NCI-H2227 (cell line): ENCODE results near the gene OGFR.

Experiments used
- DNase-seq: peaks from one replicate; lab custom pipeline; 2025; ENCODE audit not compliant: unreplicated experiment; lab: John Stamatoyannopoulos, UW

OGFR gene

DNA sequence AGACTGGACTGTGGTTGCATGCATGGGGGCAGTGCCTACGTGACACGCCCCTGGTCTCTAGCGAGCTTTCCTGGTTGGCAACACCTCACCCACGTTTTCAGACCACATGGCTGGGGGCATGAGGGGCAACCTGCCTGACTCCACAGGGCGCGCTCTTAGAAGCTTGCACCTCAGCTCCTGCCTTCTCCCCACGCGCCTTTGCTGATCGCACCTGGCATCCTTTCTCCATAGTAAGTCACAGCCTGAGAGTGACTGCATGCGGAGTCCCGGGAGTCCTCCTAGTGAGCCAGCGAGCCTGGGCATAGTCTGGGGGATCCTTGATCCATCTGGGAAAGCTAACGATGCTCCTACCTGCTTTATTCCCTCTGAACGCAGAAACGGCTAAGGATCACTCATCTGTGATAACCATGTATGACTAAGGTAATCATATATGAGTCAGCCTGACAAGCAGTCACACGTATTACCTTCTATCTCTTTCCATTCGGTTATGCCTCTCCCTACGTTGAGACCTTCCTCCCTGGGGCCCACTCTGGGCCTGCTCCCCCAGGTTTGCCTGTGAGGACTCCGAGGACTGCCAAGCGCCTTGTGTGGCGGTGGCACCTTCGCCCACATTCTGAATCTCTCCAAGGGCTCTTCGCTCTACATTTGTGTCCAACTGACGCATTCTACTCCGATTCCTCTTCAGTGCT is 52.4 kb downstream of the OGFR start:
- no peak for DNase-seq

DNA sequence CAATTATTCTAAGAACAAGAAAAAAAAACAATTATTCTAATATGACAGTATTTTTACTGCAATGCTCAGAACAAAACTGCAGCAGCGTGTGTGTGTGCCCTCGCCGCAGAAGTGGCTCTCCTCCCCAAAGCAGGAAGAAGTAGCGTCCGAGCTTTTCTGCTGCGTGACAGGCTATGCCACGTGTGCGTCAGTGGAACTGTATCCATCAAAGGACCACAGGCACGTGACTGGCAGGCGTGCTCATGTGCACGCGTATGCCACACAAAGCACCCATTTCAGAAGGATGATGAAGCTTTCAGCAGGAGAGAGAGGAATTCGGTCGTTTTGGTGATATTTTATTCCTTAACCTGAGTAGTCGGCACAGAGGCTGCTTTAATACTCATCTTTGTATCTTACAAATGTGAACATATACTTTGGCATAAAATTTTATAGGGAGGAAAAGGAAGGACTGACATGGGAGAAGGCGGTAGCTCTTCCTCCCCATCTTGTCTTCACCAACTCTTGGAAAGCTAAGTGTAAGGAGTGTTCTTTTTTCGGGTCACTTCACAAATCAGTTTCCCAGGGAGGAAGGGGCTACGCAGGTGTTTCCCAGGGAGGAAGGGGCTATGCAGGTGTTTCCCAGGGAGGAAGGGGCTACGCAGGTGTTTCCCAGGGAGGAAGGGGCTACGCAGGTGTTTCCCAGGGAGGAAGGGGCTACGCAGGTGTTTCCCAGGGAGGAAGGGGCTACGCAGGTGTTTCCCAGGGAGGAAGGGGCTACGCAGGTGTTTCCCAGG is 53.6 kb downstream of the OGFR start:
- no peak for DNase-seq

DNA sequence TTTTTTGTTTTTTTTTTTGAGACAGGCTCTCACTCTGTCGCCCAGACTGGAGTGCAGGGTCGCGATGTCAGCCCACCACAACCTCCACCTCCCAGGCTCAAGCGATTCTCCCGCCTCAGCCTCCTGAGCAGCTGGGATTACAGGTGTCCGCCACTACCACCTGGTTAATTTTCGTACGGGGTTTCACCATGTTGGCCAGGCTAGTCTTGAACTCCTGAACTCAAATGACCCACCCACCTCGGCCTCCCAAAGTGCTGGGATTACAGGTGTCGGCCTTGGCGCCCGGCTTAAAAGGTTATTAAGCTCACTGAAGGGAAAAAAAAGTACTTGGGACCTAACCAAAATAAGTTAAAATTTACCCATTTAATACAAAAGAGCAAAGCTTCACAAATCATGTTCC is 55.1 kb downstream of the OGFR start:
- DNase-seq: no peak

DNA sequence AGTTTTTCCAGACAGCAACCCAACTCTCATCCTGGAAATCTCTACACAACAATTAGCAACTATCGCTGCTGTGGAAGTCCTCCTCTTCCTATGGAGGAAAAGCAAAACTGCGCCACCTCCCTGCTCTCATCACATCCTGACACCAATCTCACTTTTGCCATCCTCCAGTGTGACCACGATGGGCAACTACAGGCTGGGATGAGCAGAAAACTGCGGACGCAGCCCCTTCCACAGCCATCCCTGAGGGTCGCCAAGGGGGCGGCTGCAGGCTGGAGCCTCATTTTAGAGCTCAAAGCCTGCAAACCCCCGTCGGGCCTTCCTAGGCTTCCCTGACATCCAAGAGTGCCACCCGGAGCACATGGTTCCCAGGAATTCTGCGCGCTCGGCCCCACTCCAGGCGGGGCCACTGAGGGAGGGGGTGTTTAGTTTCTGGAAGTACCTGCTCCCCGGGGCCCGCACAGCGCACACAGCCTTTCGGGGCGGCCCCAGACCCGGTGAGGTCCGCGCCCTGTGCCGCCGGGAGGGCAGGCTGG is 55.8 kb downstream of the OGFR start:
- DNase-seq: peak; percentile 55

DNA sequence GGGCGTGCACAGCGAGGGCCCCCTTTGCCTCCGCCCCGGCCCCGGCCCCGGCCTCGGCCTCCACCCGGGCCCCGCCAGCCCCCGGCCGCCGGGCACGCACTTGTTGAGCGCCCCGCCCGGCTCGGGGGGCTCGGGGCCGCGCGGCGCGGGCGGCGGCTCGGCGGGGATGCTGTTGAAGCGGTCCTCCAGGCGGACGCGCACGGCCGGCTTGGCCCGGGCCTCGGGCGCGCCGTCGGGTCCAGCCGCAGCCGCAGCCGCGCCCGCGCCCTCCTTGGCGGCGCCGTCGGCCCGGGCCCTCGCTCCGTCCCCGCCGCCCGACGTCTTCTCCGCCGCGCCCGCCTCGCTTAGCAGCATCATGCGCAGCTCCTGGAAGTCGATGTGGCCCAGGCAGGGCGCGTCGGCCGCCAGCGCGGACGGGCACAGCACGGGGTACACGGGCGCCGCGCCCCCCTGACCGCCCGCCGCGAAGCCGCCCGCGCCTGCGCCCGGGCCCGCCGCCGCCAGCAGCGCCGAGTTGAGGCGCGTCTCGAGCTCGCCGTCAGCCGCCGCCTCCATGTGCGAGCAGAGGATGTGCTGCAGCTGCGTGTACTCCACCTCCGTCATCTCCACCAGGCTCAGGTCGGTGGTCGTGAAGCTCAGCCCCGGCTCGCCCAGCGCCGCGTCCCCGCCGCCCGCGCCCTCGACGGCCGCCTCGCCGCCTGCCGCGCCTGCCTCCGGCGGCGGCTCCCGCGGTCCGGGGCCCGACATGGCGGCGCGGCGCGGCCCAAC is 56.5 kb downstream of the OGFR start:
- peak; percentile 57 for DNase-seq

DNA sequence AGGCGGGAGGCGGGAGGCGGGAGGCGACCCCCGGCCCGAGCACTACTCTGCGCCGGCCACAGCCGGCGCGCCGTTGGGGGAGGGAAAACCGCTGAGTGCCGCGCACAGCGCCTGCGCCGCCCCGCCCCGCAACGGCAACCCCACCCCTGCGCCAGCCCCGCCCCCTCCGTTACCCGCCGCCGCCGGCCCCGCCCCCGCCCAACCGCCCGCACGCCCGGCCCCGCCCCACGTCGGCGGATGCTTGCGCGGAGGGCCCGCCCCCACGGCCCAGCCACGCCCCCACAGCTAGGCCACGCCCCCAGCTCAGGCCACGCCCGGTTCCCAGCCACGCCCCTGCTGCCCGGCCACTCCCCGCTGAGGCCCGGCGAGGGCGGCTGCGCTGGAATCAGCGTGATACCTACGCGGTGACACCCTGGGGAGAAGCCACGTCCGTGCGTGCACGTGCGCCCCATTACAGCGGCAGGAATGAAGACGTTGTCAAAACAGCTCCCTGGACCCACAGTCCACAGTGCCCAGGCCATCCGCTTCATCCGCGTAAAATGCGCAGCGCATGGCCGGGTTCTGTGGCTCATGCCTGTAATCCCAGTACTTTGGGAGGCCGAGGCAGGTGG is 57.2 kb downstream of the OGFR start, which contains the start of gene TCFL5:
TCFL5 (minus strand) TSS at position 97 of the 611 bp plus-strand sequence. CDS start 152 bp downstream, outside the sequence.
- peak; percentile 93 for DNase-seq
